Activated B cell treated with CpG ODN at 0.5 μM for 24 hours (primary cell): Measurements from ENCODE around the gene CD53. TPM values are rescaled to one million over a fixed set of nuclear protein-coding genes. Genes with fewer than 3 reads are reported as not detected.

Experiments used
- ATAC-seq: fragments of 200-7000 bp; cut with Tn5 transposase; one replicate; pipeline ENCODE4 v1.10.0; 2021; ENCODE audit warnings: low read depth, mild to moderate bottlenecking, moderate library complexity
- CTCF ChIA-PET: fragments of 350-600 bp; sonication (Branson Sonifier 250); formaldehyde crosslinking; loops from one replicate; lab custom pipeline; 2021; ENCODE audit warnings: antibody characterized with exemption; lab: Charles Lee
- POLR2A ChIA-PET: fragments of 350-600 bp; sonication (Branson Sonifier 250); formaldehyde crosslinking; loops from one replicate; lab custom pipeline; 2021; ENCODE audit warnings: antibody characterized with exemption; lab: Charles Lee
- DNase-seq: peaks from one replicate; pipeline ENCODE4 v3.0.0; 2022
- H3K27ac Mint-ChIP-seq: one replicate; pipeline ENCODE4 v1.8.0; 2020; ENCODE audit warnings: mixed read lengths
- H3K27me3 Mint-ChIP-seq: one replicate; pipeline ENCODE4 v1.8.0; 2021; ENCODE audit warnings: mixed read lengths
- H3K36me3 Mint-ChIP-seq: one replicate; pipeline ENCODE4 v1.8.0; 2021; ENCODE audit warnings: low read depth, mixed read lengths
- H3K4me1 Mint-ChIP-seq: one replicate; pipeline ENCODE4 v1.8.0; 2021; ENCODE audit warnings: mixed read lengths
- H3K4me3 Mint-ChIP-seq: one replicate; pipeline ENCODE4 v1.8.0; 2020; ENCODE audit warnings: mild to moderate bottlenecking, mixed read lengths
- H3K9me3 Mint-ChIP-seq: one replicate; pipeline ENCODE4 v1.8.0; 2020; ENCODE audit warnings: mixed read lengths
- intact Hi-C: fragments of 100-400 bp; cut with micrococcal nuclease; formaldehyde crosslinking; loops from one replicate; pipeline ENCODE4 v1.15.1; 2024
- total RNA-seq: library from RNA; stranded (reverse); gene quantifications from 2 replicates; pipeline ENCODE4 v1.2.3, GENCODE V29; 2022
- TF ChIP-seq, protein P1 (sequence below): fragments of 200-600 bp; IDR thresholded peaks from one replicate; pipeline ENCODE4 v1.8.0; 2022; ENCODE audit warnings: antibody characterized with exemption, mild to moderate bottlenecking

CD53 gene
- total RNA-seq, 1 donor from 2014 or later = 522 TPM

DNA sequence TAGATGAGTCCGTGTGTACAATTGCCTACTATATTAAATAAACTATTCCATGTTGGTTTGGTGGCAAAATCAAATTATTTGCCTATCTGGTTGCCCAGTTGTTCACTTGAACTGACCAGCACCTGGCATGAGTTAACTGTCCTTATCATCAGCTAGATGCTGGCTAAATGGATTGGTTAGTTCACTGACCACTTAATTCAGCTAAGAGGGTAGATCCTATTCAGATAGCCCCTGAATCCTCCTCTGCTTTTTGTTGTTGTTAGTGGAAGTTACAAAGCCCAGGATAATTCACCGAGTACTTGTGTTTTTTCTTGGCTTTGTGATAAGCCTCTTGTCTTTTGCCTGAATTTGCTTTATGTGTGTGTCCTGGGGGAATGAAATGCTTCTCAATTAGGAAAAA is 22.8 kb upstream of the CD53 start:
- Mint-ChIP-seq H3K27me3 (no peaks in the 10 kb centered on the region), H3K36me3 (no peaks in the 10 kb centered on the region), H3K9me3 (no peaks in the 10 kb centered on the region), H3K4me3 (no peak overlapping the region), H3K27ac (no peak overlapping the region), H3K4me1 (peaks cover 8% of the 10 kb centered on the region)
- no peak for ATAC-seq
- ChIA-PET POLR2A (interaction anchor here (1.1 to 1.8 kb wide), 2 partner anchors 14 to 22 kb away, joined by 3 to 4 read pairs; no protein-coding TSS in a partner anchor), CTCF (no interaction called here)
- intact Hi-C loops = no loop called here
- TF ChIP-seq, protein P1, sequence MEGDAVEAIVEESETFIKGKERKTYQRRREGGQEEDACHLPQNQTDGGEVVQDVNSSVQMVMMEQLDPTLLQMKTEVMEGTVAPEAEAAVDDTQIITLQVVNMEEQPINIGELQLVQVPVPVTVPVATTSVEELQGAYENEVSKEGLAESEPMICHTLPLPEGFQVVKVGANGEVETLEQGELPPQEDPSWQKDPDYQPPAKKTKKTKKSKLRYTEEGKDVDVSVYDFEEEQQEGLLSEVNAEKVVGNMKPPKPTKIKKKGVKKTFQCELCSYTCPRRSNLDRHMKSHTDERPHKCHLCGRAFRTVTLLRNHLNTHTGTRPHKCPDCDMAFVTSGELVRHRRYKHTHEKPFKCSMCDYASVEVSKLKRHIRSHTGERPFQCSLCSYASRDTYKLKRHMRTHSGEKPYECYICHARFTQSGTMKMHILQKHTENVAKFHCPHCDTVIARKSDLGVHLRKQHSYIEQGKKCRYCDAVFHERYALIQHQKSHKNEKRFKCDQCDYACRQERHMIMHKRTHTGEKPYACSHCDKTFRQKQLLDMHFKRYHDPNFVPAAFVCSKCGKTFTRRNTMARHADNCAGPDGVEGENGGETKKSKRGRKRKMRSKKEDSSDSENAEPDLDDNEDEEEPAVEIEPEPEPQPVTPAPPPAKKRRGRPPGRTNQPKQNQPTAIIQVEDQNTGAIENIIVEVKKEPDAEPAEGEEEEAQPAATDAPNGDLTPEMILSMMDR = no peak
- DNase-seq = no peak

DNA sequence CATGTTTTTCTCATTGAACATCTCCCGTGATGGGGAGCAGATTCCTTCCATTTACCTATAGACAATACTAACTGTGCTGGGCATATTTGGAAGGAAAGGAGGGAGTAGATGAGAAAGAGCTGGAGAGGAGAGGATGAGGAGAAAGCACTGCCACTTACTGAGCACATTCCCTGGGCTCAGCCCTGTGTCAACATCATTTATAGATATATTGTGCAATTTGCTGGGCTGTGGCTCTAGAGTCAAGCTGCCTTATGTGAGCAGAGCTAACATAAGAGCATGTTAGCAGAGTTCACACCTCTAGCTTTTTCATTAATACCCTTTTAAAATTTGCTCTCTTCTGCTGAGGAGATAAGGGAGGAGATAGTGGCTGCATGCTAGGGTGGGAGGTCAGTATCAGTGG is 22.3 kb upstream of the CD53 start:
- ATAC-seq (no peak), DNase-seq (no peak)
- Mint-ChIP-seq H3K4me1 (peaks cover 8% of the 10 kb centered on the region), H3K27ac (no peak overlapping the region), H3K9me3 (no peaks in the 10 kb centered on the region), H3K36me3 (no peaks in the 10 kb centered on the region), H3K4me3 (no peak overlapping the region), H3K27me3 (no peaks in the 10 kb centered on the region)
- ChIA-PET CTCF (no interaction called here), POLR2A (interaction anchor here (1.1 to 1.8 kb wide), 2 partner anchors 14 to 21 kb away, joined by 3 to 4 read pairs; no protein-coding TSS in a partner anchor)
- intact Hi-C loops = no loop called here
- TF ChIP-seq, protein P1 = no peak

DNA sequence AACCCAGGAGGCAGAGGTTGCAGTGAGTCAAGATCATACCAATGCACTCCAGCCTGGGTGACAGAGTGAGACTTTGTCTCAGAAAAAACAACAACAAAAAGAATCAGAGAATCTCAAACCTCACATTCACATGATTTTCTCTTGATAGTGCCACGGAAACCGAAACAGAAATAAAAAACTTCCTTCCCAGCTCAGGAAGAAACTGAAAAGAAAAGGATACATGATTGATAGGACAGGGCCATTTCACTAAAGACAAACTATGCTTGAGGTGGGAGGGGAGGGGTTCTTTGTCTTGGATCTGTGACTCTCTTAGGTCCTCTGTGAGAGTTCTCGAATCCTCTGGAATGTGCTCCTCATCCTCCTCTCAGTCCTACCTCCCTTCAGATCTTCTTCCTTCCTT is 19.8 kb upstream of the CD53 start:
- no peak overlapping the region for H3K4me3 Mint-ChIP-seq
- ATAC-seq = no peak
- CTCF ChIA-PET = interaction anchor here (1.4 kb wide), 1 partner anchor 25 kb away, joined by 4 read pairs; no protein-coding TSS in a partner anchor

DNA sequence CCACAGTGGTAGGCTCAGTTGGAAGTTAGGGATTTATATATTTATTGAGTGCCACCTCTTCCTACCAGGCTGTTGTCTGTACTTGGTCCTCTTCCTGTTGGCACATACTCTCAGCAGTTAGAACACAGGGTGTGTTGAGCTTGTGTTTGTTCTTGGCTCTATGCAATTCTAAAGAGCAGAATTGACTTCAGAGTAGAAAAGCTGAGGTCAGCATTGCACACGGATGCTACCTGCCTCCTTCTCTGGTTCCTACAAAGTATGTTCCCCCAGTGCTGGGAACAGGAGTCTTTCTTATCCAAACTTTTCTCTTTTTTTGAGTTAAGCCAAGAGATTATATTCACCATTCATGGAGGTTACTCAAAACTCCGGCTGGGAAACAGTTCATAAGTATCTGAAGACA is 16.5 kb upstream of the CD53 start:
- Mint-ChIP-seq H3K27me3 (no peaks in the 10 kb centered on the region), H3K9me3 (no peaks in the 10 kb centered on the region), H3K36me3 (no peaks in the 10 kb centered on the region), H3K4me1 (peaks cover 39% of the 10 kb centered on the region), H3K4me3 (no peak overlapping the region), H3K27ac (no peak overlapping the region)
- CTCF ChIA-PET = no interaction called here
- no peak for ATAC-seq
- no peak for DNase-seq
- intact Hi-C loops = no loop called here
- POLR2A ChIA-PET = no interaction called here
- TF ChIP-seq, protein P1 = no peak

More for the DNA sequence above, 19.8 kb upstream of the CD53 start:
- H3K36me3 Mint-ChIP-seq = no peaks in the 10 kb centered on the region
- no peak overlapping the region for H3K27ac Mint-ChIP-seq
- POLR2A ChIA-PET = interaction anchor here (0.7 to 2.4 kb wide), 2 partner anchors 10 to 20 kb away, joined by 3 to 8 read pairs; partner anchors contain the start of gene CD53
- H3K27me3 Mint-ChIP-seq = no peaks in the 10 kb centered on the region
- no peak for DNase-seq
- no peaks in the 10 kb centered on the region for H3K9me3 Mint-ChIP-seq
- peaks cover 16% of the 10 kb centered on the region for H3K4me1 Mint-ChIP-seq
- TF ChIP-seq, protein P1 = no peak
- intact Hi-C loops = no loop called here

DNA sequence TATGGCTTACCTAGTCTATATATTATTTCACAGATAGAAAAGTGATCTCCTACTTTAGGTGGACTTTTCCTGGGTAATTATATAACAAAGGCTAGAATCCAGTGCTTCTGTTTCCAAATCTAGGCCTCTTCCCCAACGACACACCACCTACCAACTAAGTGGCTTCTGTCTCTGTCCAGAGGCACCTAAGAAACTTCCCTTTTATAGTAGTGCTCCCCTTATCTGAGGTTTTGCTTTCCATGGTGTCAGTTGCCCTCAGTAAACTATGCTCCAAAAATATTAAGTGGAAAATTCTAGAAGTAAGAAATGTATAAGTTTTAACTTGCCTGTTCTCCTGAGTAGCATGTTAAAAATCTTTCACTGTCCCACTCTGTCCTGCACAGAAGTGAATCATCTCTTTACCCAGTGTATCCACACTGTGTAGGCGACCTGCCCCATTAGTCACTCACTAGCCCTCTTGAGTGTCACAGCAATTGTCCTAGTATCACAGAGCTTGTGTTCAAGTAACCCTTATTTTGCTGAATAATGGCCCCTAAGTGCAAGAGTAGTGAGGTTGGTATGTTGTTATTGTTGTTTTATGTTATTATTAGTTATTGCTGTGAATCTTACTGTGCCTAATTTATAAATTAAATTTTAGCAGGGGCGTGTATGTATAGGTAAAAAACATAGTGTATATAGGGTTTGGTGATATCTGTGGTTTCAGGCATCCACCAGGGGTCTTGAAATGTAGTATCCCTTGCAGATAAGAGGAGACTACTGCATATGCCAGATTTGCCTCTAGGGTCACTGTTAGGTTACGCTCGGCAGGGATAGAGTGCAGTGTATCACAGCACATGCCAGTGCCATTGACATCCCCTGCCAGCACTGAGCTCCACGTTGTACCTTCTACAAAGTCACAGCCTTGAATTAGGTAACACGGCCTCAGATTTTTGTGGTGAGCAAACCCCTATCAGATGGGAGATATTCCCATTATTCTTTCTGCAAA is 14.7 kb upstream of the CD53 start:
- POLR2A ChIA-PET = interaction anchor here (1.4 to 6.5 kb wide), 3 partner anchors 14 to 106 kb away, joined by 3 to 36 read pairs (median 5); partner anchors contain the start of gene CD53
- H3K9me3 Mint-ChIP-seq = peaks cover 9% of the 10 kb centered on the region

More for the DNA sequence above, 14.7 kb upstream of the CD53 start:
- intact Hi-C loops = loop anchor here (2.0 kb wide), 2 partner anchors 13 to 15 kb away; partner anchors contain the start of gene CD53
- Mint-ChIP-seq H3K27me3 (no peaks in the 10 kb centered on the region), H3K4me3 (peak overlapping the region; percentile 49), H3K27ac (peak overlapping the region; percentile 73), H3K4me1 (peaks cover 37% of the 10 kb centered on the region), H3K36me3 (no peaks in the 10 kb centered on the region)
- ATAC-seq (peak; percentile 69), DNase-seq (no peak)
- TF ChIP-seq, protein P1 = no peak
- CTCF ChIA-PET = interaction anchor here (1.0 kb wide), 1 partner anchor 29 kb away, joined by 3 read pairs; no protein-coding TSS in a partner anchor
